DOHH2 (cell line): ENCODE measurements around the gene H1-8.

Experiments used
- H3F3A ChIP-seq: fragments of 200-600 bp; sonication (generic), shearing (Covaris generic); 2 replicates; pipeline ENCODE4 v1.6.0; 2016; ENCODE audit warnings: antibody characterized with exemption, mild to moderate bottlenecking; ENCODE audit not compliant: control insufficient read depth, insufficient read depth
- H3K27ac ChIP-seq: fragments of 200-600 bp; sonication (generic); 2 replicates; pipeline ENCODE4 v1.5.1; 2014; ENCODE audit warnings: low read depth, mild to moderate bottlenecking, low read length, moderate library complexity
- H3K27me3 ChIP-seq: fragments of 200-600 bp; sonication (generic); 2 replicates; pipeline ENCODE4 v1.6.1; 2014; ENCODE audit warnings: mild to moderate bottlenecking, low read length, mixed read lengths; ENCODE audit not compliant: control insufficient read depth
- H3K36me3 ChIP-seq: fragments of 200-600 bp; sonication (generic); 2 replicates; pipeline ENCODE4 v1.6.1; 2014; ENCODE audit warnings: mild to moderate bottlenecking, low read length, moderate library complexity, mixed read lengths; ENCODE audit not compliant: control insufficient read depth
- H3K4me1 ChIP-seq: fragments of 200-600 bp; sonication (generic); 2 replicates; pipeline ENCODE4 v1.6.1; 2014; ENCODE audit warnings: mild to moderate bottlenecking, low read length, mixed read lengths; ENCODE audit not compliant: control insufficient read depth
- H3K4me2 ChIP-seq: fragments of 200-600 bp; sonication (generic); 2 replicates; pipeline ENCODE4 v1.6.0; 2014; ENCODE audit warnings: mild to moderate bottlenecking, low read length, moderate library complexity
- H3K4me3 ChIP-seq: fragments of 200-600 bp; sonication (generic); 2 replicates; pipeline ENCODE4 v1.5.1; 2014; ENCODE audit warnings: mild to moderate bottlenecking, low read length, mixed read lengths
- H3K79me2 ChIP-seq: fragments of 200-600 bp; sonication (generic); 2 replicates; pipeline ENCODE4 v1.6.1; 2014; ENCODE audit warnings: mild to moderate bottlenecking, low read length, mixed read lengths; ENCODE audit not compliant: control insufficient read depth
- H3K9me2 ChIP-seq: fragments of 200-600 bp; sonication (generic); replicated peaks from 2 replicates; pipeline ENCODE4 v1.6.1; 2014; ENCODE audit warnings: mild to moderate bottlenecking, low read length, mixed read lengths; ENCODE audit not compliant: control insufficient read depth
- H3K9me3 ChIP-seq: fragments of 200-600 bp; sonication (generic); 2 replicates; pipeline ENCODE4 v1.6.1; 2014; ENCODE audit warnings: antibody characterized with exemption, low read length, mixed read lengths; ENCODE audit not compliant: control insufficient read depth, insufficient read depth
- H4K20me1 ChIP-seq: fragments of 200-600 bp; sonication (generic); 2 replicates; pipeline ENCODE4 v1.6.0; 2014; ENCODE audit warnings: low read depth, mild to moderate bottlenecking, antibody characterized with exemption, low read length, moderate library complexity; ENCODE audit not compliant: control insufficient read depth, insufficient read depth
- EZH2phosphoT487 ChIP-seq: fragments of 200-600 bp; sonication (generic); IDR thresholded peaks from 2 replicates; pipeline ENCODE4 v1.6.1; 2017; ENCODE audit warnings: borderline replicate concordance, mild to moderate bottlenecking, antibody characterized with exemption, low read length, moderate library complexity, mixed read lengths
- TF ChIP-seq, protein P1 (sequence below): fragments of 200-600 bp; sonication (generic); IDR thresholded peaks from one replicate; pipeline ENCODE4 v1.5.1; 2014; ENCODE audit warnings: antibody characterized with exemption, mild to moderate bottlenecking, low read depth, low read length; ENCODE audit not compliant: poor library complexity, severe bottlenecking

Gene H1-8

DNA sequence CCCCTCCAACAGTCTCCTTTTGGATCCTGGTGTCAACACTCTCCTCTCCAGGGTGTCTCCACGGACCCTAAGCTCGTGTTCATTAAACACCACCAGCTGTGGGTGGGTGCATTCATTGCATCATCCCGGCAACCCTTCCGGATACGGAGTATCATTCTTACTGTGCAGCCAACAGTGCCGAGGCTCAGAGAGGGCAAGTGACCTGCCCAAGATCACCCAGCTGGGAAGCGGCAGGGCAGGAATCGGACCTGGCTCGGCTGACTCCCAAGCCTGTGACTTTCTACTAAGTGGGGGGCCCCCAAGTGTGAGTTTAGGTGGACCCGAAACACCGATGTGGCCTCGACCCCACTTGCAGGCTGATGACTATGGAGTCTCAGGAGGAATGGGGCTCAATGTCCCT lies 20.4 kb downstream of the H1-8 start:
- Histone ChIP-seq H3K9me3 (no peaks in the 10 kb centered on the region), H3K4me3 (no peak overlapping the region), H3K27me3 (no peaks in the 10 kb centered on the region), H3K9me2 (no peaks in the 10 kb centered on the region), H3K36me3 (no peaks in the 10 kb centered on the region), H4K20me1 (no peaks in the 10 kb centered on the region), H3K4me1 (peaks cover 17% of the 10 kb centered on the region), H3F3A (no peaks in the 10 kb centered on the region), H3K79me2 (no peaks in the 10 kb centered on the region), H3K27ac (no peak overlapping the region), H3K4me2 (no peak overlapping the region)
- TF ChIP-seq, protein P1, sequence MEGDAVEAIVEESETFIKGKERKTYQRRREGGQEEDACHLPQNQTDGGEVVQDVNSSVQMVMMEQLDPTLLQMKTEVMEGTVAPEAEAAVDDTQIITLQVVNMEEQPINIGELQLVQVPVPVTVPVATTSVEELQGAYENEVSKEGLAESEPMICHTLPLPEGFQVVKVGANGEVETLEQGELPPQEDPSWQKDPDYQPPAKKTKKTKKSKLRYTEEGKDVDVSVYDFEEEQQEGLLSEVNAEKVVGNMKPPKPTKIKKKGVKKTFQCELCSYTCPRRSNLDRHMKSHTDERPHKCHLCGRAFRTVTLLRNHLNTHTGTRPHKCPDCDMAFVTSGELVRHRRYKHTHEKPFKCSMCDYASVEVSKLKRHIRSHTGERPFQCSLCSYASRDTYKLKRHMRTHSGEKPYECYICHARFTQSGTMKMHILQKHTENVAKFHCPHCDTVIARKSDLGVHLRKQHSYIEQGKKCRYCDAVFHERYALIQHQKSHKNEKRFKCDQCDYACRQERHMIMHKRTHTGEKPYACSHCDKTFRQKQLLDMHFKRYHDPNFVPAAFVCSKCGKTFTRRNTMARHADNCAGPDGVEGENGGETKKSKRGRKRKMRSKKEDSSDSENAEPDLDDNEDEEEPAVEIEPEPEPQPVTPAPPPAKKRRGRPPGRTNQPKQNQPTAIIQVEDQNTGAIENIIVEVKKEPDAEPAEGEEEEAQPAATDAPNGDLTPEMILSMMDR, result no peak

DNA sequence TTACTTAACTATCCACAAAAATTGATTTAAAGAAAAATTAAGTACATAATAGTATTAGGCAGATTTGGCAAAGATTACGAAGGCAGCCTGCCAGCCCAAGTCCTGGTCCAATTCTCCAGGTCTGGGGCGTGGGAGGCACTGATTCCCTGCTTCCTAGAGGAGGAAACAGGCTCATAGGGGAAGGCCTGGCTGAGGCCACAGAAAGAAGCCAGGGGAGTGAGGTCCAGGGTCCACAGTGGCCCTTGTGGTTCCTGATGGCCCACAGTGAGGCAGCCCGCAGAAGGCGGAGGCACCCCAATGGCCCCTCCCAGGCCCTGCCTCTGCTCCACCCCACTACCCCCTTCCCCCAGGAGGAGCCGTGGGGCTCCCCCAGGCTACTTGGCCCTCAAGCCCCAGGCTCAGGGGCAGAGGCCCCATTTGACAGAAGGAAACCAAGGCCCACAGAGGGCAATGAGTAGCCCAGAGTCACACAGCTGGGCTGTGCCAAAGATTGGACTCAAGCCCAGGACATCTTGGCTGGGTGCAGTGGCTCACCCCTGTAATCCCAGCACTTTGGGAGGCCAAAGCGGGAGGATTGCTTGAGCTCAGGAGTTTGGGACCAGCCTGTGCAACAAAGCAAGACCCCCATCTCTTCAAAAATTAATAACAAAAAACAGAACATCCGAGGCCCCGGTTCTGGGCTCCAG lies 21.0 kb downstream of the H1-8 start:
- H4K20me1 ChIP-seq, result no peaks in the 10 kb centered on the region
- H3K4me3 ChIP-seq, result no peak overlapping the region
- peaks cover 10% of the 10 kb centered on the region for H3K4me1 ChIP-seq
- no peak overlapping the region for H3K27ac ChIP-seq
- H3K4me2 ChIP-seq, result no peak overlapping the region
- H3K36me3 ChIP-seq, result no peaks in the 10 kb centered on the region
- TF ChIP-seq EZH2phosphoT487, result no peak
- TF ChIP-seq, protein P1, result no peak
- H3K27me3 ChIP-seq, result no peaks in the 10 kb centered on the region
- no peaks in the 10 kb centered on the region for H3K79me2 ChIP-seq
- H3F3A ChIP-seq, result no peaks in the 10 kb centered on the region
- H3K9me2 ChIP-seq, result no peaks in the 10 kb centered on the region
- H3K9me3 ChIP-seq, result no peaks in the 10 kb centered on the region

DNA sequence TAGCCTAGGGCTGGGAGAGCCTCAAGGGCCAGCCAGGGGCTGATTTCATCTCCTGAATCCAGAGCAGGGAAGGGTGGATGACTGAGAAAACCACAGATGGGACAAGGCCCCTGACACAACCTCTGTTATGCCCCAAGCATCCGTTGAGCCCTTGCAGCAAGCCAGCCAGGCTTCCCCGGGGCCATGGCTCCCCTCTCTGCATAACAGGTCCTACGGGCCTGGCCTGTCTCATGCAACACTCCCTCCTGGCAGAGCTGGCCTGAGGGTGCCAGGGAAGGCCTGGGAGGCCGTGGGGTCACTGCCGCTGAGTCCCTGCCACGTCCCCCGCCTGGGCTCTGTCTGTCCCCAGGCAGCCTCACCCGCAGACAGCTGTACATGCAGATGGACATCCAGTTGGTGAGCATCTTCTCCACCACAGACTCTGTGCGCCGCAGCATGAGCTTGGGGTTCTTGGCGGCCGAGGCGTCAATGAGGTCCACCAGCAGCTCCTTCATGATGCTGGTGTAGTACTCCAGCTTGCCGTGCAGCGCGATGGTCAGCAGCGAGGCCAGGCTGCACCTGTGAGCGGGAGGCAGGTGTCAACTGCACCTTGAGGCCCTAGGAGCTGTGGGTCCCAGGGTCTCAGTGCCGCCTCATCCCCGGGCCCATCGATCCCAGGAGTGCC lies 22.1 kb downstream of the H1-8 start:
- no peak overlapping the region for H3K27ac ChIP-seq

More for the DNA sequence above, 22.1 kb downstream of the H1-8 start:
- no peaks in the 10 kb centered on the region for H3F3A ChIP-seq
- no peak for TF ChIP-seq EZH2phosphoT487
- TF ChIP-seq, protein P1, result no peak
- H3K36me3 ChIP-seq, result no peaks in the 10 kb centered on the region
- no peaks in the 10 kb centered on the region for H3K9me3 ChIP-seq
- H3K27me3 ChIP-seq, result no peaks in the 10 kb centered on the region
- peaks cover 5% of the 10 kb centered on the region; the same call in 1 of the 2 replicates for H3K4me1 ChIP-seq
- H4K20me1 ChIP-seq, result no peaks in the 10 kb centered on the region
- H3K9me2 ChIP-seq, result no peaks in the 10 kb centered on the region
- no peak overlapping the region for H3K4me3 ChIP-seq
- no peaks in the 10 kb centered on the region for H3K79me2 ChIP-seq
- no peak overlapping the region for H3K4me2 ChIP-seq
